Cardiac fibroblast (primary cell): ENCODE data around the gene LRRC74A.

ENCODE experiments used
- DNase-seq, 2 donors: peaks; one replicate each; pipeline versions ENCODE4 v3.0.0 to v3.0.0-alpha.2; 2010; ENCODE audit warnings: low read depth in 2 of 2
- H3K4me3 ChIP-seq, 2 donors: replicated peaks in 1 of 2; 1 replicate in 1 of 2; 2 replicates in 1 of 2; pipeline ENCODE4 v1.5.1; 2011; ENCODE audit warnings: low read depth in 2 of 2, low read length in 2 of 2, mild to moderate bottlenecking in 2 of 2, moderate library complexity in 1 of 2
- TF ChIP-seq, protein P1 (sequence below): IDR thresholded peaks from one replicate; pipeline ENCODE4 v1.5.1; 2011; ENCODE audit warnings: low read depth, mild to moderate bottlenecking, low read length, inconsistent platforms

The LRRC74A gene

DNA sequence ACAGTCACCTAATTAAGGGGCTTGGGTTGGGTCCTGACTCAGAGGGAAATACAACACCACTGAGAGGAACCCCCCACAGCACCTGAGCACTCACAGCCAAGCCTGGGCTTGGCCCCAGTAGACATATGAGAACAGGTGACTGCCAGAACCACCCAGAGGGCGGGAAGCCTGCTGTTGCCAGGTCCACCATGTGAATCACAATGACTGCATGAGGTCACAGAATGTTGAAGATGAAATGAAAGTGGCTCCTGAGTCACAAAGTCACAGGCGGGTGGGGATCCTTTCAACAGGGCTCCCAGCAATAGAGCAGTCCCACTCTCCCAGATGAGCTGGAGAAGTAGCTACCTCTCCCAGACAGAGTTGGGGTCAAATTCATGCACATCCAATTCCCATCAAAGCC is at the start of gene LRRC74A:
Gene LRRC74A (plus strand): TSS at position 287 of the 400 bp plus-strand sequence. CDS start 290 bp downstream, outside the sequence.
- TF ChIP-seq, protein P1, sequence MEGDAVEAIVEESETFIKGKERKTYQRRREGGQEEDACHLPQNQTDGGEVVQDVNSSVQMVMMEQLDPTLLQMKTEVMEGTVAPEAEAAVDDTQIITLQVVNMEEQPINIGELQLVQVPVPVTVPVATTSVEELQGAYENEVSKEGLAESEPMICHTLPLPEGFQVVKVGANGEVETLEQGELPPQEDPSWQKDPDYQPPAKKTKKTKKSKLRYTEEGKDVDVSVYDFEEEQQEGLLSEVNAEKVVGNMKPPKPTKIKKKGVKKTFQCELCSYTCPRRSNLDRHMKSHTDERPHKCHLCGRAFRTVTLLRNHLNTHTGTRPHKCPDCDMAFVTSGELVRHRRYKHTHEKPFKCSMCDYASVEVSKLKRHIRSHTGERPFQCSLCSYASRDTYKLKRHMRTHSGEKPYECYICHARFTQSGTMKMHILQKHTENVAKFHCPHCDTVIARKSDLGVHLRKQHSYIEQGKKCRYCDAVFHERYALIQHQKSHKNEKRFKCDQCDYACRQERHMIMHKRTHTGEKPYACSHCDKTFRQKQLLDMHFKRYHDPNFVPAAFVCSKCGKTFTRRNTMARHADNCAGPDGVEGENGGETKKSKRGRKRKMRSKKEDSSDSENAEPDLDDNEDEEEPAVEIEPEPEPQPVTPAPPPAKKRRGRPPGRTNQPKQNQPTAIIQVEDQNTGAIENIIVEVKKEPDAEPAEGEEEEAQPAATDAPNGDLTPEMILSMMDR, result no peak
- H3K4me3 ChIP-seq, result no peak within 1 kb of the TSS
- DNase-seq, result no peak

DNA sequence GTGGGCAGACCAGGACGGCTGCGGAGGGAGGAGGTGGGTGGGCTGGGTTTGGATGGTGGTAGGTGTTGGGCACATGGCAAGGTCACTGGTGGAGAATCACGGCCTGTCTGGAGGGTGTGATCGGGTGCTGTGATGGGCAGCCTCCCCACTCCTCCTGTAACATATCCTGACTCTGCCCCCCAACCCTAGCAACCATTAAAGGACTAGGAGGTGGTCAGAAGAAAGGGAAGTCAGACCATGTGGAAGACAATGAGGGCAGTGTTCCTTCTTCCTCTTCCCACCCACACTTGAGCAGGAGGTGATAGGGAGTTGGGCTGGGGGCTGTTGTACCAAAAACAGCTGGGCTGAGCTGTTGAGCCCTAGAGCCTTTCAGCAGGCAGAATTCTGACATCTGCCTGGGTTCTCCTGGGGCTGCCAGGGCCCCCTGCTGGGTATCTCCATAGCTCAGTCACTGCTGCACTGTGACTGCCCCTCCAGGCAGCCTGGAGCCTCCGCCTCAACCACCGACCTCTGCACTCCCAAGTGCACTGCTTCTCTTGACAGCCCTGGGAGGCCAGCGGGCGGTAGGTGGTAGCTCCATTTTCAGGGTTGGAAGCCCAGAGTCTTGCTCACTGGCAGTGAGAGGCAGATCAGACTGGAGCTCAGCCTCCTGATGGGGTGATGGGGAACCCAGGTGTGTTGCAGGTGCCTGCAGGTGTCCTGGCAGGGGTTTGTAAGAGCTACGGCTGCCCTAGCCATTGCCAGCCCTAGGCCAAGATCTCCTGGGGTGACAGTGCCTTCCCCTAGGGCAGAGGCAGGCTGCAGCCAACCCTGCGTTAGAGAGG is 49.6 kb upstream of the LRRC74A start:
- DNase-seq, result no peak
- TF ChIP-seq, protein P1, result no peak
- no peak overlapping the region for H3K4me3 ChIP-seq

DNA sequence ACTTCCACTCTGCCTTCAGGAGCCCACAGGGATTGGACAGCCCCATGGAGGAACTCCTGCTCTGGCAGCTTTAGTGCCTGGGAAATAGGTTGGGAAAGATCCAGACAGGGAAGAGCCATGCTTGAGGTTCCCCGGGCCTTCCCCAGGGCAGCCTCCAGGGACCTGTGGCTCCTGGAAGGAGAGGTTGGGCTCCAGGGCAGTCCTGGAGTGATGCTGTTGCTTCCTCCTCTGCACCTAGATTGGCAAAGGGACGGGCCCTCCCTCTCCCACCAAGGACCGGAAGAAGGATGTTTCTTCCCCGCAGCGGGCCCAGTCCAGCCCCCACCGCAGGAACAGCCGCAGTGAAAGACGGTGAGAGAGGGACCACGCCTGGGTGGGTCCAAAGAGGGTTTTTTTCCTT is 48.5 kb upstream of the LRRC74A start:
- no peak overlapping the region for H3K4me3 ChIP-seq
- no peak for DNase-seq
- TF ChIP-seq, protein P1, result no peak

DNA sequence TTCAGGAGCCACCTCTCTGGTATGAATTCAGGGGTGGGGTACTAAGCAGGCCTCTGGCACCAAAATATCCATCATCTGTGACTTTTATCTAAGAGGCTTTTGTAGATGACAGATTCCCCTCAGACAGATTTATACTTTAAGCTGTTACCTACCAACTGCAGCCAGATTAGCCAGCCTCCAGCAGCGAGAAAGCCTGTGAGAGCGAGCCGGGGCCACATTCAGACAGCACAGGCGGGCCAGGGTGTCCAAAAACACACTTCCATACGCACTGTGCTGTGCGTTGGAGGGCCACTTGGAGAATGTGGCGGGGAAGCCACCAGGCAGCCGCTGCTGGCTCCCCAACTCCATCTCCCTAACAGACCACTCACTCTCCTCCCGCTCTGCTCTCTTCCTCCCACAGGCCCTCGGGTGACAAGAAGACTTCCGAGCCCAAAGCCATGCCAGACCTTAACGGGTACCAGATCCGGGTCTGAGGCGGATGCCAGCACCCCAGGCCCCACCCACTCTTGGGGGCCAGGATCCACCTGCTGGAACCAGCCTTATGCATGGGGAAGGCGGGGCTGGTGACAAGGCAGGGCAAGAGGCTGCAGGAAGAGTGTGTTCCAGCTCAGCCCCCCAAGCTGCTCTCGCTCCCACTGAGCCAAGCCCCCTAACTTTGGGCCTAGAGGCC is 47.5 kb upstream of the LRRC74A start:
- DNase-seq, result no peak
- H3K4me3 ChIP-seq, result no peak overlapping the region
- TF ChIP-seq, protein P1, result no peak

DNA sequence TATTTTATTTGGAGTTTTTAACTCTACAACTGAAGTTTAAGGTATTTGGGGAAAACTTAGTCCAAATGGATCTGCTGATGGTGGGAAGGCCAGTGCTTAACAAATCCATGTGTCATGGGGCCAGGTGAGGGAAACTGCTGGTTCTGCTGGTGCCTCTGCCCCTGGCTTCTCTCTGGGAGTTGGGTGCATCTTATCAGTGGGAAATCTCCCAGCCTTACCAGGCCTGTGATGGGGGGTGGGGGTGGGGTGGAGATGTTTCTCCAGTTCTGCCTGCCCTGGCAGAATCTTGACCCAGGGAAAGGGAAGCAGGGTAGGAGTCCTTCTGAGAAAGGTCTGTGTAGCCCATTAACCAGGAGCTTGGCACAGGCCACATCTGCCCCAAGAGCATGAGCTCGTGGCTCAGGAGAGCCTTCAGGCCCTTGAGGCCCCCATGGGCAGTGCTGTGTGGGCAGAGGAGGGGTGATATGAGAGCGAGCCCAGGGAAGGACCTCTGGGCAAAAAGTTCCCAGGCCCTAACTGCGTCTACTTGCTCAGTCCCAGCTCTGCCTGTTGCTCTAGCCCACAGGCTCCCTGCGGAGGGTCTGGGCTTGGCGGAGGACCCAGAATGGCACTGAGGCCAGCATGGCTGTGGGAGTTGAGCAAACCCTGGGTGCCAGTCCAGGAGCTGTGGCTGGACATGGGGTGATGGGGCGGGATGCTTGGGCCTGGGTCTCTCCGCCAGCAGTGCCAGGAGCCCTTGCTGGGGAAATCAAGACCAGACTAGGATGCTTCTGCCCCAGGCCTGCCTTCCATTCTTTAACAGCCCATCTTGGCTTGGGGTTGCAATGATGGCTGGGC is 46.8 kb upstream of the LRRC74A start:
- no peak overlapping the region for H3K4me3 ChIP-seq
- DNase-seq, result no peak
- TF ChIP-seq, protein P1, result no peak

DNA sequence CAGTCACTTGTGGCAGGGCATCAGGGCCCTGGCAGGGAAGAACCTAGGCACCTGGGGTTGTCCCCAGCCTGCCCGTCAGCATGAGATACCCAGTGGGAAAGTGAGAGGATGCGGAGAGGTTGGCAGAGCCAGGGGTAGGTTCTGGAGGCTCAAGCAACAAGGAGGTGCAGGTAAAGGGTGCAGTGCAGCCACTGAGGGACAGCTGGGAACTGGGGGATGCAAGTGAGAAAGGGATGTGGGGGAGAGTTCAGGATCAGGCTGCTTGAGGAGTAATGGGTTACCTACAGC is 46.2 kb upstream of the LRRC74A start:
- no peak overlapping the region for H3K4me3 ChIP-seq
- DNase-seq, result no peak

More for the DNA sequence above, 46.2 kb upstream of the LRRC74A start:
- TF ChIP-seq, protein P1, result no peak
